ENCODE results near the gene SIRPD.

SIRPD gene

DNA sequence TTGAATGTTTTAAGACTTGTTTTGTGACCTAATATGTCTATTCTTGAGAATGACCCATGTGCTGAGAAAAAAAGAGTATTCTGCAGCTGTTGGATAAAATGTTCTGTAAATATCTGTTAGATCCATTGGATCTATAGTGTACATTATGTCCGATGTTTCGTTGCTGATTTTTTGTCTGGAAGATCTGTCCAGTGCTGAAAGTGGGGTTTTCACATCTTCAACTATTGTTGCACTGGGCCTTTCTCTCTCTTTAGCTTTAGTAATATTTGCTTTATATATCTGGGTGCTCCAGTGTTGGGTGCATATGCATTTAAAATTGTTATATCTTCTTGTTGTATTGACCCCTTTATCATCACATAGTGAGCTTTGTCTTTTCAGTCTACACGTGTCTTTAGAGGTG, 60.6 kb downstream of the SIRPD start:
- Histone ChIP-seq H3K4me3 (ENCODE audit: low read depth, low read length) (no peak overlapping the region), H2AFZ (ENCODE audit: low read length, unreplicated experiment) (no peak overlapping the region)

GRCh38 chr20:1494436-1494835, 63.1 kb downstream of the SIRPD start:
- Histone ChIP-seq H2AFZ (ENCODE audit: low read length, unreplicated experiment) (no peak overlapping the region), H3K4me3 (ENCODE audit: low read depth, low read length) (no peak overlapping the region), H3K36me3 (ENCODE audit: insufficient read depth, low read length) (no peaks in the 10 kb centered on the region), H3K79me2 (ENCODE audit: control insufficient read depth, insufficient read depth, low read length, unreplicated experiment) (no peaks in the 10 kb centered on the region), H3K27ac (ENCODE audit: low read depth, low read length) (no peak overlapping the region), H3K27me3 (ENCODE audit: insufficient read depth, low read length) (peaks cover 18% of the 10 kb centered on the region; the same call in 1 of the 2 replicates), H3K4me1 (ENCODE audit: control insufficient read depth, insufficient read depth, low read length, unreplicated experiment) (peaks cover 7% of the 10 kb centered on the region)

More for the DNA sequence above, 60.6 kb downstream of the SIRPD start:
- Histone ChIP-seq H3K4me1 (ENCODE audit: control insufficient read depth, insufficient read depth, low read length, unreplicated experiment) (no peaks in the 10 kb centered on the region), H3K27me3 (ENCODE audit: insufficient read depth, low read length) (peaks cover 21% of the 10 kb centered on the region; the same call in 1 of the 2 replicates), H3K79me2 (ENCODE audit: control insufficient read depth, insufficient read depth, low read length, unreplicated experiment) (no peaks in the 10 kb centered on the region), H3K27ac (ENCODE audit: low read depth, low read length) (no peak overlapping the region), H3K36me3 (ENCODE audit: insufficient read depth, low read length) (no peaks in the 10 kb centered on the region)

- Histone ChIP-seq H3K27ac (ENCODE audit: low read depth, low read length) (no peak overlapping the region), H3K4me3 (ENCODE audit: low read depth, low read length) (no peak overlapping the region), H2AFZ (ENCODE audit: low read length, unreplicated experiment) (no peak overlapping the region), H3K27me3 (ENCODE audit: insufficient read depth, low read length) (peaks cover 18% of the 10 kb centered on the region; the same call in 1 of the 2 replicates), H3K36me3 (ENCODE audit: insufficient read depth, low read length) (no peaks in the 10 kb centered on the region), H3K79me2 (ENCODE audit: control insufficient read depth, insufficient read depth, low read length, unreplicated experiment) (no peaks in the 10 kb centered on the region), H3K4me1 (ENCODE audit: control insufficient read depth, insufficient read depth, low read length, unreplicated experiment) (peaks cover 11% of the 10 kb centered on the region)
Measured at GRCh38 chr20:1493536-1493935, 64.0 kb downstream of the SIRPD start.

DNA sequence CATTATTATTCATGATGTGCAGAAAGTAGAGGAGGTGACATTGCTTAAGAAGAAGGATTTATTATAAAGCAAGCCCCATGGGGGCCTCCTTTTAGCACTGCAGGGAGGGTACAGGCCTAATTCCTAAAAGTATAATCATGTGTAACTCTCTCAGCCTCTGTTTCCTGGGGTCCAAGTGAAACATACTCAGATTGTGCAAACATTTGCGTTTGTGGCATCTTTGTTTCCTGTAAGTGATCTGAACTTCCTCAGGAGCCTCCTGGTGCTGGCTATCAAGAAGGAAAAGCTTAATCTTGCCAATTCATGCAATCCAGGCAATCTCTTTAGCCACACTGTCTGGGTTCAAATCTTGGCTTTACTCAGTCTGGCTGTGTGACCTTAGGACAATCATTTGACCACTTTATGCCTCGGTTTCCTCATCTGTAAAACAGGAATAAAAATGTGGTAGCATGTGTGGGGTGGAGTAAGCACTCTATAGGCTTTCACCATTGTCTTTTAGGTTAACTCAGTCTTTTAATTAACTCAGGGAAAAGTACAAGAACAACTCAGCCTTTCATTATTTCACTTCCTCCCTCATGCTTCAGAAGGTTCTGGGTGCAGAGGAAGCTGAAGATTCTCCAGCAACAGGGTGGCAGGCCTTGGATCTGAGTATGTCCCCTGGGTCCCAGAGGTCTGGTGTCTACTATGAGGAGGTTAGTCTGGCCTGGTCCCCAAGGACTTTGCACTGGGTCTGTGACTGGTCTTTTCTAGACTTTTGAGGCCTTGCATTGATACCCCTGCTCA, 65.5 kb downstream of the SIRPD start:
- no peak overlapping the region for H3K4me3 ChIP-seq (ENCODE audit: low read depth, low read length)
- H3K27ac ChIP-seq (ENCODE audit: low read depth, low read length): no peak overlapping the region
- H3K79me2 ChIP-seq (ENCODE audit: control insufficient read depth, insufficient read depth, low read length, unreplicated experiment): no peaks in the 10 kb centered on the region
- H3K27me3 ChIP-seq (ENCODE audit: insufficient read depth, low read length): peaks cover 18% of the 10 kb centered on the region; the same call in 1 of the 2 replicates
- no peaks in the 10 kb centered on the region for H3K36me3 ChIP-seq (ENCODE audit: insufficient read depth, low read length)
- H3K4me1 ChIP-seq (ENCODE audit: control insufficient read depth, insufficient read depth, low read length, unreplicated experiment): peaks cover 11% of the 10 kb centered on the region
- no peak overlapping the region for H2AFZ ChIP-seq (ENCODE audit: low read length, unreplicated experiment)

DNA sequence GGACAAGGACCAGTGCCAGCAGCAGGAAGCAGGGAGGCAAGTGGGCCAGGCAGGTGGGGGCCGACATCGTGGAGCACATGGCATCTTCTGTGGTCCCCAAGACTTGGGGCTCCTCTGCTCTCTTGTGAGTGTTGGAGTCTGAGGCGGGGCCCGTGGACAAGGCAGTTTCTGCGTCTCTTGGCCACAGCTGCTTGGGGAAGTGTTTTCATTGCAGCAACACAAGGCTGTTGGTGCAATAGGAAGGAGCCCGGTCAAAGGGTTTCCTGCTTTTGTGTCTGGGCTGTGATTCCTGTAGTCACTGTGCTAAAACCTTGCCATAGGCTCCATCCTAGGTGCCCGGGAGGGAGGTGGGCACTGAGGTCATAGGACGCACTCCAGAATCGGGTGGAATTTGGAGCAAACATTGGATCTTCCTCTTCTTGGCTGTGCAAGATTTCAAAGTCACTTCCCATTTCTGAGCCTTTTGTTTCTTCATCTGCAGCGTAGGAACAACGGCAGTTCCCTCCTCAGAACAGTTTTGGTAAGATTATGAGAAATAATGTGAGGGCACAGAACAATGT, 66.1 kb downstream of the SIRPD start, which contains the start of gene SIRPB2:
Gene SIRPB2 (minus strand): TSS at position 140 of the 560 bp plus-strand sequence. CDS start 61 bp downstream, at position 79.
- no peak within 1 kb of the TSS for H3K27ac ChIP-seq (ENCODE audit: low read depth, low read length)
- H3K4me3 ChIP-seq (ENCODE audit: low read depth, low read length): no peak within 1 kb of the TSS
- no peaks in the 10 kb centered on the region for H3K36me3 ChIP-seq (ENCODE audit: insufficient read depth, low read length)
- no peak within 1 kb of the TSS for H2AFZ ChIP-seq (ENCODE audit: low read length, unreplicated experiment)
- H3K79me2 ChIP-seq (ENCODE audit: control insufficient read depth, insufficient read depth, low read length, unreplicated experiment): no peaks in the 10 kb centered on the region
- H3K4me1 ChIP-seq (ENCODE audit: control insufficient read depth, insufficient read depth, low read length, unreplicated experiment): peaks cover 11% of the 10 kb centered on the region
- H3K27me3 ChIP-seq (ENCODE audit: insufficient read depth, low read length): peaks cover 18% of the 10 kb centered on the region; the same call in 1 of the 2 replicates

DNA sequence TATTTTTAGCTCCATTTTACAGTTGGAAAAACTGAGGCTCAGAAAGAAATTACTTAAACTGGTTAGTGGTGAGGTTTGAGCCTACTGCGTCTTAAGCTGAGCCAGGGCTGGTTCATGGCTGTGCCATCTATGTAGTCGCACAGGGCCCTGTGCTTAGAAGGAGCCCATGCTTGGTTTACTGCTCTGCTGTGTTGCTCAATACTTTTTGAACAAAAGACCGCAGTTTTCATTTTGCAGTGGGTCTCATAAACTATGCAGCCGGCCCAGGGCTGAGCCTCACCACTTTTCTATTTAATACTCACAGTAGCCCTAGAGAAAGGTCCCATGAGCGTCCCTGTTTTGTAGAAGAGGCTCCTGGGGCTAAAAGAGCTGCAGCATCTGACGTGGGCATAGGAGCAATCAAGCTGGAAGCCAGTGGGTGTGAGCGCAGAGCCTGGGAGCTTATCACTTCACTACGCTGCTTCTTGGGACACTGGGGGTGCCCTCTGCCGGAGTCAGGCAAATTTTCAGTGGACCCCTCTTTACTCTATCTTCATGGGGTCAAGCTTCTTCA, 66.8 kb downstream of the SIRPD start:
- Histone ChIP-seq H3K4me3 (ENCODE audit: low read depth, low read length) (no peak overlapping the region), H3K4me1 (ENCODE audit: control insufficient read depth, insufficient read depth, low read length, unreplicated experiment) (peaks cover 11% of the 10 kb centered on the region), H2AFZ (ENCODE audit: low read length, unreplicated experiment) (no peak overlapping the region), H3K36me3 (ENCODE audit: insufficient read depth, low read length) (no peaks in the 10 kb centered on the region), H3K27me3 (ENCODE audit: insufficient read depth, low read length) (peaks cover 16% of the 10 kb centered on the region; the same call in 1 of the 2 replicates), H3K27ac (ENCODE audit: low read depth, low read length) (no peak overlapping the region), H3K79me2 (ENCODE audit: control insufficient read depth, insufficient read depth, low read length, unreplicated experiment) (no peaks in the 10 kb centered on the region)

DNA sequence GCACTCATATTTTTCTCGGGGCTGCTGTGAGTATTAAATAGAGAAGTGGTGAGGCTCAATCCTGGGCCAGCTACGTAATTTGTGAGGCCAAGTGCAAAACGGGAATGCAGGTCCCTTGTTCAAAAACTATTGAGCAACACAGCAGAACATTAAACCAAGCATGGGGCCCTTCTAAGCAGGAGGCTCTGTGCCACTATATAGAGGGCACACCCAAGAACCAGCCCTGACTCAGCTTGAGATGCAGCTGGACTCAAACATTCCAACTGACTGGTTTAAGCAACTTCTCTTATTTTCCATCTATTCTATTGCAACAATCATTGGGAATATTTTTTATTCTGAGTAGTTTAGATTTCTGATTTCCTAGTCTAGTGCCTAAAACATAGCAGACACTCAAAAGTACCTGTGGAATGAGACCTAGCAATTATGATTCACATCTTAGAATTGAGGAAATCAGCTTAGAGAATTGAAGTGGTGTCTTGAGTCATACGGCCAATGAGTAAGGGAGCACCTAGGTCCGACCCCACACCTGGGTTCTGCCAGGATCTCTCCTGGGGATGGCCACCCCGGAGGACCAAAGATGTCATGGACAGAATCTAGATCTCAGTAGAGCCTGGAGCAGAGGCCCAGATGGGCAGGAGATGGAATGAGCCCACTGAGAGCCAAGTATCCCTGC, 67.6 kb downstream of the SIRPD start:
- Histone ChIP-seq H3K36me3 (ENCODE audit: insufficient read depth, low read length) (no peaks in the 10 kb centered on the region), H3K4me1 (ENCODE audit: control insufficient read depth, insufficient read depth, low read length, unreplicated experiment) (peaks cover 12% of the 10 kb centered on the region), H3K79me2 (ENCODE audit: control insufficient read depth, insufficient read depth, low read length, unreplicated experiment) (no peaks in the 10 kb centered on the region), H3K4me3 (ENCODE audit: low read depth, low read length) (no peak overlapping the region), H3K27me3 (ENCODE audit: insufficient read depth, low read length) (peaks cover 8% of the 10 kb centered on the region; the same call in 1 of the 2 replicates), H3K27ac (ENCODE audit: low read depth, low read length) (peak overlapping the region; percentile 31; the same call in 1 of the 2 replicates), H2AFZ (ENCODE audit: low read length, unreplicated experiment) (no peak overlapping the region)

- H2AFZ ChIP-seq (ENCODE audit: low read length, unreplicated experiment): no peak overlapping the region
- H3K79me2 ChIP-seq (ENCODE audit: control insufficient read depth, insufficient read depth, low read length, unreplicated experiment): no peaks in the 10 kb centered on the region
- H3K4me1 ChIP-seq (ENCODE audit: control insufficient read depth, insufficient read depth, low read length, unreplicated experiment): peaks cover 16% of the 10 kb centered on the region
- H3K27ac ChIP-seq (ENCODE audit: low read depth, low read length): peak overlapping the region; percentile 31; the same call in 1 of the 2 replicates
- 0 out of 2 replicates have a peak, but pooled peaks cover 4% of the 10 kb centered on the region for H3K27me3 ChIP-seq (ENCODE audit: insufficient read depth, low read length)
- no peaks in the 10 kb centered on the region for H3K36me3 ChIP-seq (ENCODE audit: insufficient read depth, low read length)
- H3K4me3 ChIP-seq (ENCODE audit: low read depth, low read length): no peak overlapping the region
Measured at GRCh38 chr20:1489325-1489724, 68.2 kb downstream of the SIRPD start.

DNA sequence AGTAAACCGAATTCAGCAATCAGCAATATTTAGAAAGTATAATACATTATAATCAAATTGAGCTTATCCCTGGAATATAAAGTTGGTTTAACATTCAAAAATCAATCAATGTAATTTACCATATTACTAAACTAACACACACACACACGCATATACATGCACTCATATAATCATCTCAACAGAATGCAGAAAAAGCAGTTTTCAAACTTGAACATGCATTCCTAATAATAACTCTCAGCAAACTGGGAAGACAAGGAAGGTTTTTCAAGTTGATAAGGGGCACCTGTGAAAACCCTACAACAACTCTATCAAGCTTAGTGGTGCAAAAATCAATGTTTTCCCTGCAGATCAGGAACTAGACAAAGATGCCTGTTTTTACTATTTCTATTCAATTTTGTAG, 70.9 kb downstream of the SIRPD start:
- Histone ChIP-seq H3K36me3 (ENCODE audit: insufficient read depth, low read length) (no peaks in the 10 kb centered on the region), H2AFZ (ENCODE audit: low read length, unreplicated experiment) (no peak overlapping the region), H3K4me1 (ENCODE audit: control insufficient read depth, insufficient read depth, low read length, unreplicated experiment) (peaks cover 24% of the 10 kb centered on the region), H3K4me3 (ENCODE audit: low read depth, low read length) (no peak overlapping the region), H3K79me2 (ENCODE audit: control insufficient read depth, insufficient read depth, low read length, unreplicated experiment) (no peaks in the 10 kb centered on the region), H3K27me3 (ENCODE audit: insufficient read depth, low read length) (no peaks in the 10 kb centered on the region), H3K27ac (ENCODE audit: low read depth, low read length) (no peak overlapping the region)

- peaks cover 19% of the 10 kb centered on the region for H3K4me1 ChIP-seq (ENCODE audit: control insufficient read depth, insufficient read depth, low read length, unreplicated experiment)
- H3K27ac ChIP-seq (ENCODE audit: low read depth, low read length): no peak overlapping the region
- no peaks in the 10 kb centered on the region for H3K79me2 ChIP-seq (ENCODE audit: control insufficient read depth, insufficient read depth, low read length, unreplicated experiment)
- no peaks in the 10 kb centered on the region for H3K36me3 ChIP-seq (ENCODE audit: insufficient read depth, low read length)
- H2AFZ ChIP-seq (ENCODE audit: low read length, unreplicated experiment): no peak overlapping the region
- H3K27me3 ChIP-seq (ENCODE audit: insufficient read depth, low read length): no peaks in the 10 kb centered on the region
- H3K4me3 ChIP-seq (ENCODE audit: low read depth, low read length): no peak overlapping the region
Measured at GRCh38 chr20:1484438-1485116, 72.9 kb downstream of the SIRPD start.
